22Rv1 (cell line): ENCODE results near the gene FASTK.

Experiments
- H3K27ac ChIP-seq: fragments of 450-650 bp; 2 replicates; pipeline ENCODE4 v1.5.1; 2017
- ZFX ChIP-seq: fragments of 450-650 bp; IDR thresholded peaks from 2 replicates; pipeline ENCODE4 v1.6.1; 2017; ENCODE audit warnings: antibody characterized with exemption, borderline replicate concordance
- TF ChIP-seq, protein P1 (sequence below): fragments of 450-650 bp; IDR thresholded peaks from 2 replicates; pipeline ENCODE4 v1.5.1; 2017; ENCODE audit warnings: mild to moderate bottlenecking

FASTK gene

DNA sequence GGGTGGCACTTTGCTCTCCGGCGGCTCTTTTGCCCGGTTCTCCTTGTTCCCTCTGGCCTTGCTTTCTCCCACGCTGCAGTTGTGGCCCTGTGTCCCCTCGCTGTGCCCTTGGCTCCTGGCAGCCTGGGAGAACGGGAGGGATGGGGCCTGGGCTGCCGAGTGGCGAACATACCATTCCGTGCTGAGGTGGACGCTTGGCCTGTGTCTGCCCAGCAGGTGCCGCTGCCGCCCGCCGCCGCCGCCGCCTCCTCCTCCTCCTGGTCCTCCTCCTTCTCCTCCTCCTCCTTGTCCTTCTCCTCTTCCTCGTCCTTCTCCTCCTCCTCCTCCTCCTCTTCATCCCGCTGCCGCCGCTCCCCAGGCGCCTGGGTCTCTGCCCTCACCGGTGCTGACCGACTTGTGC is 41.7 kb upstream of the FASTK start:
- H3K27ac ChIP-seq, result no peak overlapping the region
- TF ChIP-seq ZFX, result no peak
- TF ChIP-seq, protein P1, sequence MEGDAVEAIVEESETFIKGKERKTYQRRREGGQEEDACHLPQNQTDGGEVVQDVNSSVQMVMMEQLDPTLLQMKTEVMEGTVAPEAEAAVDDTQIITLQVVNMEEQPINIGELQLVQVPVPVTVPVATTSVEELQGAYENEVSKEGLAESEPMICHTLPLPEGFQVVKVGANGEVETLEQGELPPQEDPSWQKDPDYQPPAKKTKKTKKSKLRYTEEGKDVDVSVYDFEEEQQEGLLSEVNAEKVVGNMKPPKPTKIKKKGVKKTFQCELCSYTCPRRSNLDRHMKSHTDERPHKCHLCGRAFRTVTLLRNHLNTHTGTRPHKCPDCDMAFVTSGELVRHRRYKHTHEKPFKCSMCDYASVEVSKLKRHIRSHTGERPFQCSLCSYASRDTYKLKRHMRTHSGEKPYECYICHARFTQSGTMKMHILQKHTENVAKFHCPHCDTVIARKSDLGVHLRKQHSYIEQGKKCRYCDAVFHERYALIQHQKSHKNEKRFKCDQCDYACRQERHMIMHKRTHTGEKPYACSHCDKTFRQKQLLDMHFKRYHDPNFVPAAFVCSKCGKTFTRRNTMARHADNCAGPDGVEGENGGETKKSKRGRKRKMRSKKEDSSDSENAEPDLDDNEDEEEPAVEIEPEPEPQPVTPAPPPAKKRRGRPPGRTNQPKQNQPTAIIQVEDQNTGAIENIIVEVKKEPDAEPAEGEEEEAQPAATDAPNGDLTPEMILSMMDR, result no peak

DNA sequence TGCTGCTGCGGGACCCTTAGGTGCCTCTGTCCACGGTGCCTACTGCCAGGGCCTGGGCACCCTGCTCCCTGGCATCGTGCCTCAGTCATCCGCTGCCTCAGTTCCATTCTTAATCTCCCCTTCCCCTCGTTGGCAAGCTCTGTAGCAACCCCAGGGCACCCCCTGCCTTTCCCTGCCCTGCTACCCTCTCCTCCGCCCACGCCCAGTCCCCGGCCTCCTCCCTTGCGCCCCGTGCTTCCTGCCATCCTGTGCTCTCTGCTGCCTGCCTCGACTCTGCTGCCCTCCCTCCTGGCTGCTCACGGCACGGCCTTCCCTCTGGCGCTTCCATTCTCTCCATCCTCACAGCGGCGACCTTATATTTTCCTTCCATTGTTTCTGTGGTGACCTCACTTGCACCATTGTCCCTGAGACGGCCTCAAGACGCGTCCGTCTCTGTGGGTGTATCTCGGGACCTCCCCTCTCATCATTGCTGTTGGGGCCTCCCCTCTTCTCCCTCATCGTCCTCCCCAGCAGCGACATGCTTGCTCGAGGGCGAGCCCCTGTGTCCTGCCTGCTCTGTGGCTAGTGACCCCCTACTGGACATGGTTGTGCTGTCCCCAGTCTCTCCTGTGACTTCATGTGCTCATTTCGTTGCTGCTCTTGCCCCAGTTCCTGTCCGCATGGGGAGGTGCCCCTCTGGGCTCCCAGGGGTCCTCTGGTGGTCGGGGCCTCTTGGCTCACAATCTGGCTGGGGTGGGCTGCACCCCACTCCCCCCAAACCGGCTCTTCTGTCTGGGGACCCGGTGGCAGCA is 41.0 kb upstream of the FASTK start:
- H3K27ac ChIP-seq, result no peak overlapping the region
- TF ChIP-seq ZFX, result no peak
- TF ChIP-seq, protein P1, result no peak

DNA sequence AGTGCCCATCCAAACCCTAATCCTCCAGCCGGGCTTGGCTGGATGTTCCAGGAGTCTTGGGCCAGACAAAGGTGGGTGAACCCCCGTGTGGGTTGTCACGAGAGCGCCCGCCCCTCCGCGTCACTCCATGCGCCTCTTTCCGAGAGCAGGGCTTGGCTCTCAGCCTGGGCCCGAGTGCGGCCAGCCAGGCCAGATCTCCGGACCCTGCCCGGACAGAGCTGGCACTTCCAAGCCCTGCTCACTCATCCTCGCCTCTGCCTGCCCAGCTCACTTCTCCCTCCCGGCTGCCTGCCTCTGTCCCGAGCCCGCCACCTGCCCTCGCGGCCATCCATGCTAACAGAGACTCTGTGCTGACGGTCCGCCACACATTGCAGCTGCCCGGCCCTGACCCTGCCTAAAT is 40.3 kb upstream of the FASTK start:
- TF ChIP-seq, protein P1, result no peak
- TF ChIP-seq ZFX, result no peak
- H3K27ac ChIP-seq, result no peak overlapping the region

DNA sequence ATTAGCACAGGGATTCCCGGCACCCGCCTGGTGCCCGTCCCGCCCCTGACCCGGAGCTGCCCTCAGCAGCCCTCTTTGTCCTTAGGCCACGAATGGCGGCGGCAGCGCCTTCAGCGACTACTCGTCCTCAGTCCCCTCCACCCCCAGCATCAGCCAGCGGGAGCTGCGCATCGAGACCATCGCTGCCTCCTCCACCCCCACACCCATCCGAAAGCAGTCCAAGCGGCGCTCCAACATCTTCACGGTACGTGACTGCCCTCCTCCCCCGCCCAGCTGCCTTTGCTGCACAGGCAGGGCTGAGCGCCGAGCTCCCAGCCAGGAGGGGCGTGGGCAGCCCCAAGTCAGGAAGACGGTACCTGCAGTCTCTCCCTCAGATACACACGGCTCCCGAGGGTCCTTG is 39.3 kb upstream of the FASTK start:
- no peak overlapping the region for H3K27ac ChIP-seq
- no peak for TF ChIP-seq ZFX
- TF ChIP-seq, protein P1, result no peak

DNA sequence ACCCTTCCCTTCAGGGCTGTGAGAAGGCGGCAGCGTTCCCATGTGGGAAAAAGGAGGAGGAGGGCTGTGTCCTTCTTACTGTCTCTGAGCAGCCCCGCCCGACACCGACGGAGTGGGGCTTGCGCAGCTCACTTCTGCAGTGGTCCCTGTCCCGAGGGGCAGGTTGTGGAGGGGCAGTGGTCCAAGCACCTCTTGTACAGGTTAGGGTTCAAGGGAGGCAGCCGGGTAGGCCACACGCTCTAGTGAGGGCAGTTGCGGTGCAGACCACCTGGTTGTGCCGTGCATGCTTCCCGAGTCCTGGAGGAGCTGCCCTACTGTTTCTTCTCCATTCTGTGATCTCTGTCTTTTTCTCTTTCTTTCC is 38.4 kb upstream of the FASTK start:
- TF ChIP-seq, protein P1, result no peak
- TF ChIP-seq ZFX, result no peak
- no peak overlapping the region for H3K27ac ChIP-seq

DNA sequence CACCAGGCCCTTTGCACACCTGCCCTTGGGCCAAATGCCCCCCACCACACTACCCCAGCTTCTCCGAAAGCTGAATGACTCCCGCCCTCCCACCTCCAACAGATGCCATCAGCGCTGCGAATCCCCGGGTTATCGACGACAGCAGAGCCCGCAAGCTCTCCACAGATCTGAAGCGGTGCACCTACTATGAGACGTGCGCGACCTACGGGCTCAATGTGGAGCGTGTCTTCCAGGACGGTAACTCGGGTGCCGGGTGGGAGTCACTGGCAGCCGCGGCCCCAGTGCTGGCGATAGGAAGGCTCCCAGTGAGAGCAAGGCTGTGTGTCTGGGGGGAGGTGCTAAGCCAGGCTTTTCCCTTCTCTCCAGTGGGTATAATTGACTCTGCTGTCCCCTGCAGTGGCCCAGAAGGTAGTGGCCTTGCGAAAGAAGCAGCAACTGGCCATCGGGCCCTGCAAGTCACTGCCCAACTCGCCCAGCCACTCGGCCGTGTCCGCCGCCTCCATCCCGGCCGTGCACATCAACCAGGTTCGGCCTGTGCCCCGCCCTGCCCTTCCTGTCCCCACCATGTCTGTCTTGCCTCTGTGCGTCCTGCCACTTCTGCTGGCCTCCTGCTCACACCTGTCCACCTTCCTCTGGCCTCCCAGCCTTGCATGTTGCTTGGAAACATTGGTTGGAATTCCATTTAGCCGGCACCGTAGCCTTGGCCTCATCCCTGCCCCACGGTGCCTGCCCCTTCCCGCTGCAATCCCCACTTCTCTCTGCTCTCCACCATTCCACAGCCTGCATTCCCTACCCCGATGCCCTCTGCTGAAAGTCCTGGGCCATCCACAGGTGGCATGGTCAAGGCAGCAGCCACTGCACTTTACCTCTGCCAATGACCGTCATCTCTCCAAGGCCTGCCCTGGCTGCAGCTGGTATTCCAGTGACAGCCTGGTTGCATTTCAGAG is 37.8 kb upstream of the FASTK start:
- H3K27ac ChIP-seq, result no peak overlapping the region
- no peak for TF ChIP-seq ZFX
- TF ChIP-seq, protein P1, result no peak

DNA sequence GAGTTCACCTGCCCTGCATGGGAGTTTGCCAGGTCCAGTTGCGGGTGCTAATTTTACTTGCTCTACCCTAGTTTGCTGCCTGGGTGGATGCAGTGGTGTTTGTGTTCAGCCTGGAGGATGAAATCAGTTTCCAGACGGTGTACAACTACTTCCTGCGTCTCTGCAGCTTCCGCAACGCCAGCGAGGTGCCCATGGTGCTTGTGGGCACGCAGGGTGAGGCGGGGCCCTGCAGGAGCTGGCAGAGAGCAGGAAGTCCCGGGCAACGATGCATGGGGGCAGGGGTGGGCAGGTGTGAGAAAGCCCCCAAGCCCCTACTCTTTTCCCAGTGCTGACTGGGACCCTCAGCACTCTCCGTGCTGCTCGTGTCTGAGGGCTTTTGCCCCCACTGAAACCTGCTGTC is 37.0 kb upstream of the FASTK start:
- TF ChIP-seq, protein P1, result no peak
- TF ChIP-seq ZFX, result no peak
- no peak overlapping the region for H3K27ac ChIP-seq
